Nephron progenitor cell (in vitro differentiated cells): ENCODE data around the gene MECP2.

Experiments
- DNase-seq: peaks from one replicate; pipeline ENCODE4 v3.0.0; 2021
- H3K27ac Mint-ChIP-seq: 2 replicates; pipeline ENCODE4 v1.8.0; 2021; ENCODE audit warnings: mild to moderate bottlenecking, moderate library complexity, mixed read lengths
- H3K27me3 Mint-ChIP-seq: 2 replicates; pipeline ENCODE4 v1.8.0; 2021; ENCODE audit warnings: mild to moderate bottlenecking, low read depth, mixed read lengths; ENCODE audit not compliant: poor library complexity
- H3K36me3 Mint-ChIP-seq: 2 replicates; pipeline ENCODE4 v1.8.0; 2021; ENCODE audit warnings: low read depth, mixed read lengths
- H3K4me1 Mint-ChIP-seq: 2 replicates; pipeline ENCODE4 v1.8.0; 2021; ENCODE audit warnings: mixed read lengths
- H3K4me3 Mint-ChIP-seq: 2 replicates; pipeline ENCODE4 v1.8.0; 2021; ENCODE audit warnings: mild to moderate bottlenecking, moderate library complexity, mixed read lengths
- H3K9me3 Mint-ChIP-seq: 2 replicates; pipeline ENCODE4 v1.8.0; 2021; ENCODE audit warnings: mild to moderate bottlenecking, moderate library complexity, mixed read lengths
- CTCF ChIP-seq: fragments of 200-600 bp; sonication (generic); IDR thresholded peaks from 2 replicates; pipeline ENCODE4 v1.5.0; 2021; ENCODE audit warnings: antibody characterized with exemption

MECP2 gene

GRCh38 chrX:153974003-153974725 lies 123.4 kb downstream of the MECP2 start:
- Mint-ChIP-seq H3K4me1 (peaks cover 30% of the 10 kb centered on the region), H3K36me3 (no peaks in the 10 kb centered on the region), H3K4me3 (peak overlapping the region; percentile 92), H3K9me3 (peaks cover 9% of the 10 kb centered on the region), H3K27ac (peak overlapping the region; percentile 99), H3K27me3 (no peaks in the 10 kb centered on the region)
- TF ChIP-seq CTCF, result no peak
- DNase-seq, result no peak

- Mint-ChIP-seq H3K9me3 (peaks cover 9% of the 10 kb centered on the region), H3K36me3 (no peaks in the 10 kb centered on the region), H3K27ac (peak overlapping the region; percentile 99), H3K4me1 (peaks cover 36% of the 10 kb centered on the region), H3K27me3 (no peaks in the 10 kb centered on the region), H3K4me3 (peak overlapping the region; percentile 92)
- no peak for DNase-seq
- no peak for TF ChIP-seq CTCF
These were observed 124.2 kb downstream of the MECP2 start for GRCh38 chrX:153973127-153974002.

- Mint-ChIP-seq H3K9me3 (peaks cover 9% of the 10 kb centered on the region), H3K4me1 (peaks cover 44% of the 10 kb centered on the region), H3K27me3 (no peaks in the 10 kb centered on the region)
These were observed 125.0 kb downstream of the MECP2 start, which contains the start of gene TMEM187 for GRCh38 chrX:153972368-153973126. Gene TMEM187 (plus strand): TSS chrX:153972754. CDS start chrX:153982063, 9,309 bp downstream.

More at GRCh38 chrX:153972368-153973126, 125.0 kb downstream of the MECP2 start, which contains the start of gene TMEM187:
- peak within 1 kb of the TSS; percentile 100 for H3K4me3 Mint-ChIP-seq
- TF ChIP-seq CTCF, result no peak
- H3K27ac Mint-ChIP-seq, result peak within 1 kb of the TSS; percentile 100
- peak; percentile 91 for DNase-seq
- peaks cover 3% of the 10 kb centered on the region for H3K36me3 Mint-ChIP-seq
